Heart left ventricle (tissue), 16 donors: ENCODE data around the gene CCL3. TPM values are rescaled to one million over a fixed set of nuclear protein-coding genes. Genes with fewer than 3 reads are reported as not detected.
"Not testable (repeated sequence)": the region's sequence is repeated elsewhere in the genome, so short reads cannot be mapped to it uniquely, and the experiment has no call there.

Experiments used
- ATAC-seq, 4 donors: fragments of 200-7000 bp; cut with Tn5 transposase; one replicate each; pipeline ENCODE4 v1.9.1; 2020 to 2022; ENCODE audit warnings: moderate library complexity in 4 of 4, mild to moderate bottlenecking in 3 of 4, moderate number of reproducible peaks in 1 of 4
- DNase-seq, 5 donors: peaks; one replicate each; pipeline ENCODE4 v3.0.0-alpha.2; 2020
- H3K27ac ChIP-seq, 12 donors: fragments of 200-600 bp; sonication (generic) in 4 of 12; one replicate each; pipeline versions ENCODE4 v1.5.0 to v1.8.0; 2016 to 2022; ENCODE audit warnings: mild to moderate bottlenecking in 2 of 12
- H3K27me3 ChIP-seq, 9 donors: fragments of 200-600 bp; sonication (generic) in 2 of 9; one replicate each; pipeline versions ENCODE4 v1.5.1 to v1.8.0; 2016 to 2022; ENCODE audit warnings: mild to moderate bottlenecking in 3 of 9
- H3K36me3 ChIP-seq, 9 donors: fragments of 200-600 bp; sonication (generic) in 2 of 9; one replicate each; pipeline versions ENCODE4 v1.5.0 to v1.8.0; 2018 to 2022; ENCODE audit warnings: mild to moderate bottlenecking in 2 of 9
- H3K4me1 ChIP-seq, 12 donors: fragments of 200-600 bp; sonication (generic) in 4 of 12; one replicate each; pipeline versions ENCODE4 v1.5.0 to v1.8.0; 2016 to 2022; ENCODE audit warnings: mild to moderate bottlenecking in 3 of 12
- H3K4me3 ChIP-seq, 12 donors: fragments of 200-600 bp; sonication (generic) in 4 of 12; one replicate each; pipeline versions ENCODE4 v1.5.0 to v1.8.0; 2017 to 2022; ENCODE audit warnings: mild to moderate bottlenecking in 9 of 12, moderate library complexity in 4 of 12
- H3K9me3 ChIP-seq, 12 donors: fragments of 200-600 bp; sonication (generic) in 4 of 12; one replicate each; pipeline versions ENCODE4 v1.5.0 to v1.8.0; 2016 to 2022; ENCODE audit warnings: mild to moderate bottlenecking in 1 of 12
- POLR2A ChIP-seq, 2 donors: fragments of 450-650 bp; IDR thresholded peaks; one replicate each; pipeline ENCODE4 v1.6.1; 2017; ENCODE audit warnings: antibody characterized with exemption in 2 of 2, mild to moderate bottlenecking in 2 of 2, moderate library complexity in 2 of 2
- WGBS, 4 donors: extraction: QIAGEN DNeasy Blood & Tissue Kit in 2 of 4; methylation state at CpG; one replicate each; pipeline versions ENCODE4 v1.1.5 to v1.1.7; 2013 to 2018; 5-methylcytosine and 5-hydroxymethylcytosine counted together
- intact Hi-C, 10 donors: fragments of 100-400 bp; cut with DNase I; formaldehyde crosslinking; loops; one replicate each; pipeline versions ENCODE4 v1.11.1 to v1.14.2; 2022
- polyA plus RNA-seq, 2 donors: library from polyadenylated mRNA; stranded (reverse); fragments of 200-250 nt; gene quantifications; one replicate each; pipeline ENCODE4 v1.2.3, GENCODE V29; 2013
- total RNA-seq, 9 donors: library from RNA; depleted of rRNA in 2 of 9; stranded (reverse); fragments of >200 nt in 2 of 9; fragmentation: NEBNext Ultra II Directional in 3 of 9; extraction: Animal tissue kit (Norgen Biotek cat#: 25700) in 3 of 9; gene quantifications; one replicate each; pipeline versions ENCODE4 v1.1.0 to v1.2.4, GENCODE V29; 2016 to 2023
- TF ChIP-seq, protein P1 (sequence below), 12 donors: fragments of 200-600 bp; sonication (generic) in 4 of 12; IDR thresholded peaks; one replicate each; pipeline versions ENCODE4 v1.5.0 to v1.8.0; 2018 to 2022; ENCODE audit warnings: antibody characterized with exemption in 12 of 12, mild to moderate bottlenecking in 5 of 12
- donor health status: ischemic (EF 13 %, LVEDD 7.1; RV severe dilation, severe dysfunction).
- donor health status: healthy with polysubstance abuse.
- donor health status: DM: no; HTN: yes; CAD: no.
- donor health status: DM: no; HTN: no; CAD: no.
- donor health status: ischemic (EF 25% LVEDD 6.9; RV normal size, moderate dysfunction).
- donor health status: ischemic (EF 25% LVEDD 5.7; RV mildly dilated, moderate dysfunction).
- donor health status: healthy.
- donor health status: DM: yes; HTN: yes; CAD: no.
- donor health status: ischemic (EF 35%, LVEDD 5.7; RV mildly dilated, moderate dysfunction).
- donor health status: nonischemic (EF 11% LVEDD 7.7; RV severe dilation, severe dysfunction).
- donor health status: DM: yes; HTN: yes; CAD: no.
- donor health status: PGD.
- donor health status: ischemic (EF 29% LVEDD 5.4; RV normal size, mild dysfunction).
- donor health status: nonischemic (EF 23%, LVEDD 6.1; RV moderate dilation, normal function).

The CCL3 gene
- total and polyA plus RNA-seq, 11 donors: 0.21 to 22.5 (median 0.57) TPM; not detected in 3

DNA sequence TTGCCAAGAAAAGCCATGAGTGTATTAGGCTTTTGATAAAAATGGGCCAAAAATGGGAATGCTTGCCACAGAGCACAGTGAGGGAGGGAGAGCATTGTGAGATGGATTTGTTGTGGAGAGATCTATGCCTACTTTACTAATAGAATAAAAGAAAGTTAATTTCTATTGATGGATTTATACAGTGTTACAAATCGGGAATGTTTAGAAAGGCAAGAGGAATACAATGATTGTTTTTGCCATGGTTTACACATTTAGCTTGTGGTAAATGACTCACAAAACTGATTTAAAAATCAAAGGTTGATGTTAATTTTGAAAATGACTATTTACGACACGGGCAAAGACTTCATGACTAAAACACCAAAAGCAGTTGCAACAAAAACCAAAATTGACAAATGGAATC, 30.3 kb upstream of the CCL3 start:
- 74 to 80% (median 78%) methylated on average over 3 of the region's 3 CpGs for WGBS, 4 donors
- no peaks in the 10 kb centered on the region for H3K36me3 ChIP-seq
- H3K27ac ChIP-seq: no peak overlapping the region
- H3K4me1 ChIP-seq: no peaks in the 10 kb centered on the region
- intact Hi-C loops: loop anchor here in 1 of 10 donors (10.0 kb wide), 1 partner anchor 75 kb away; the partner anchor contains the start of genes CCL3L1 and CCL3L3
- H3K9me3 ChIP-seq: peaks cover 0 to 14% (median 3%) of the 10 kb centered on the region in 12 donors
- H3K27me3 ChIP-seq: peaks cover 0 to 4% (median 0%) of the 10 kb centered on the region in 9 donors
- TF ChIP-seq POLR2A (IDR thresholded peaks at IDR 0.05): no peak
- TF ChIP-seq, protein P1, sequence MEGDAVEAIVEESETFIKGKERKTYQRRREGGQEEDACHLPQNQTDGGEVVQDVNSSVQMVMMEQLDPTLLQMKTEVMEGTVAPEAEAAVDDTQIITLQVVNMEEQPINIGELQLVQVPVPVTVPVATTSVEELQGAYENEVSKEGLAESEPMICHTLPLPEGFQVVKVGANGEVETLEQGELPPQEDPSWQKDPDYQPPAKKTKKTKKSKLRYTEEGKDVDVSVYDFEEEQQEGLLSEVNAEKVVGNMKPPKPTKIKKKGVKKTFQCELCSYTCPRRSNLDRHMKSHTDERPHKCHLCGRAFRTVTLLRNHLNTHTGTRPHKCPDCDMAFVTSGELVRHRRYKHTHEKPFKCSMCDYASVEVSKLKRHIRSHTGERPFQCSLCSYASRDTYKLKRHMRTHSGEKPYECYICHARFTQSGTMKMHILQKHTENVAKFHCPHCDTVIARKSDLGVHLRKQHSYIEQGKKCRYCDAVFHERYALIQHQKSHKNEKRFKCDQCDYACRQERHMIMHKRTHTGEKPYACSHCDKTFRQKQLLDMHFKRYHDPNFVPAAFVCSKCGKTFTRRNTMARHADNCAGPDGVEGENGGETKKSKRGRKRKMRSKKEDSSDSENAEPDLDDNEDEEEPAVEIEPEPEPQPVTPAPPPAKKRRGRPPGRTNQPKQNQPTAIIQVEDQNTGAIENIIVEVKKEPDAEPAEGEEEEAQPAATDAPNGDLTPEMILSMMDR (IDR thresholded peaks at IDR 0.05): no peak
- ATAC-seq: no peak
- no peak overlapping the region for H3K4me3 ChIP-seq
- no peak for DNase-seq

DNA sequence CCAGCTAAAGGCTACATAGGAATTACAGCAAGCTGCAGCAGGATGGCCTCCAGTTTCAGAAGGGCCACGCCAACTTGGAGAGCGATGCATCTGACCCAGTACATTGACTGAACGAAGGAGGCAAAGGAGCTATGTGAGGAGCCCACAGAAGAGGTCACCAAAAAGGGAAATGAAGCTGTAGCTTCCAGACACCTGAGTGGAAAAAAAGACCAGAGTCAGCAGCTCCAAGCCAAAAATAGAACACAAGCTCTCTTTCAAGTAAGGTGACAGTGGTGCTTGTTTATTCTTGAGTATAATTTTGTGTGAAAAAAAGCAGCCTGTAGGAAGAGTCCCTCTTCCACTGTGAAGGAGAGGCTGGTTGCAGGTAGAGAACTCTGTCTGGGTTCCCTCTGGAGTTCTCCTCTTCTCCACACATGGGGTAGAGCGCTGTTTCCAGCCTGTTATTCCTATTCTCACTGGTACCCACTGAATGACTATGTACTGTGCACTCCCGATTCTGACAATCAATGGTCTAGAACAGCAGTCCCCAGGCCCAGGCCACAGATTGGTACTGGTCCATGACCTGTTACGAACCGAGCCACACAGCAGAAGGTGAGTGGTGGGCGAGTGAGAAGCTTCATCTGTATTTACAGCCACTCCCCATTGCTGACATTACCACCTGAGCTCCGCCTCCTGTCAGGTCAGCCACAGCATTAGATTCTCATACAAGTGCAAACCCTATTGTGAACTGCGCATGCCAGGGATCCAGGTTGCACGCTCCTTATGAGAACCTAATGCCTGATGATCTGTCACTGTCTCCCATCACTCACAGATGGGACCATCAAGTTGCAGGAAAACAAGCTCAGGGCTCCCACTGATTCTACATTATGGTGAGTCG, 28.8 kb upstream of the CCL3 start:
- H3K27ac ChIP-seq: no peak overlapping the region
- no peak overlapping the region for H3K4me3 ChIP-seq
- intact Hi-C loops: no loop called here
- H3K4me1 ChIP-seq: no peaks in the 10 kb centered on the region
- peak in 1 of 4 donors; percentile 14 for ATAC-seq
- TF ChIP-seq, protein P1 (IDR thresholded peaks at IDR 0.05): no peak
- no peaks in the 10 kb centered on the region for H3K36me3 ChIP-seq
- WGBS, 4 donors: 84 to 92% (median 90%) methylated on average over 12 of the region's 12 CpGs
- no peak for DNase-seq
- peaks cover 0 to 3% (median 0%) of the 10 kb centered on the region in 12 donors for H3K9me3 ChIP-seq
- peaks cover 0 to 4% (median 0%) of the 10 kb centered on the region in 9 donors for H3K27me3 ChIP-seq

DNA sequence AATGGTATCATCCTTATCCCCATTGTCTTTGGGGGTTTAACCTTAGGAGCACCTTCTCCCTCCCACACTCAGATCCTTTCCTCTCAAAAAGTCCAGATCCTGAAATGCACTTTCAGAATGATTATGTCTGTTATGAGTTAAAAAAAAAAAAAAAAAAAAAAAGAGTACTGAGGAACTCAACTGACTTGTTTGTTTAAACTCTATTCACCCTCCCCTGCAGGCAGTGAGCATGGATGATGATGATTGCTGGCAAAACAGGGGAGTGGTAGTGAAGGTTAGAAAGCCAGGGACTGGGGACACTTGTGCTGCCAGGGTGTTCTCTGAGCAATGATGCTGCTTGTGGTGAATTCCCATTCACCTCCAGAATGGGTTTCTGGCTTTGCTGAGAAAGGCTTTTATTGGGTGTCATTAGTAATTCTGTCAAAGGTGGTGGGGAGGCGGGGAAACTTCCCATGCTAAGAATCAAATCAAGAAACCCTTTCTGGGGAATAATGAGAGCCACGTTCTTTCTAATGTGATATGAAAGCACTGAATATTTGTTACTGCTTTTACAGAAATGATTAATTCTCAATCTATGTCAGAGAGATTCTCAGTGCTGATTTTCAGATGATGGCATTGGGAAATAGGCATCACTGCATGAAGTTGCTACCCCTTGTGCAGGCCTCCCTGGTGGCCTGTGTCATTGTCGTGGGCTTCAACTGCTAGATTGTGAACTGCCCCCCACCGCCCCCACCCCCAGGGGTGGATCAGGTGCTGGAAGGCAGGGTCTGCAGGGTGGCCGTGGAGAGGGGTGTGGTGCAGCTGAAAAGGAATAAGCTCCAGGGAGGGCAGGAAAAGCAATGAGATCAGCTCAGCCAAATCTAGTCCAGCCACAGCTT, 27.8 kb upstream of the CCL3 start:
- intact Hi-C loops: no loop called here
- no peak overlapping the region for H3K4me3 ChIP-seq
- 38 to 55% (median 49%) methylated on average over 4 to 5 of the region's 5 CpGs for WGBS, 4 donors

GRCh38 chr17:36115649-36115977, 25.7 kb upstream of the CCL3 start:
- H3K36me3 ChIP-seq, ATAC-seq, H3K9me3 ChIP-seq, DNase-seq, intact Hi-C loops, H3K4me3 ChIP-seq, H3K4me1 ChIP-seq, H3K27me3 ChIP-seq, H3K27ac ChIP-seq: not testable (repeated sequence)

More for the DNA sequence above, 27.8 kb upstream of the CCL3 start:
- DNase-seq (no peak), ATAC-seq (no peak)
- TF ChIP-seq, protein P1 (IDR thresholded peaks at IDR 0.05): no peak
- TF ChIP-seq POLR2A (IDR thresholded peaks at IDR 0.05): no peak
- Histone ChIP-seq H3K9me3 (peaks cover 0 to 3% (median 0%) of the 10 kb centered on the region in 12 donors), H3K27me3 (peaks cover 0 to 4% (median 0%) of the 10 kb centered on the region in 9 donors), H3K27ac (no peak overlapping the region), H3K4me1 (no peaks in the 10 kb centered on the region), H3K36me3 (no peaks in the 10 kb centered on the region)

GRCh38 chr17:36114971-36115648, 25.2 kb upstream of the CCL3 start:
- not testable (repeated sequence) for H3K36me3 ChIP-seq, H3K27me3 ChIP-seq, H3K27ac ChIP-seq, H3K4me1 ChIP-seq, ATAC-seq, DNase-seq, H3K9me3 ChIP-seq, H3K4me3 ChIP-seq
- 80 to 88% (median 84%) methylated on average over 5 of the region's 5 CpGs for WGBS, 4 donors
- intact Hi-C loops: loop anchor here in 1 of 10 donors (5.0 kb wide), 1 partner anchor 32 kb away; no protein-coding TSS in a partner anchor

GRCh38 chr17:36113131-36113530, 23.2 kb upstream of the CCL3 start:
- not testable (repeated sequence) for DNase-seq, H3K27ac ChIP-seq, H3K27me3 ChIP-seq, H3K4me3 ChIP-seq, H3K4me1 ChIP-seq, H3K36me3 ChIP-seq, ATAC-seq, H3K9me3 ChIP-seq
- intact Hi-C loops: loop anchor here in 1 of 10 donors (5.0 kb wide), 1 partner anchor 34 kb away; no protein-coding TSS in a partner anchor
- 72 to 95% (median 81%) methylated on average over 1 of the region's 1 CpG for WGBS, 4 donors
